Measurements from ENCODE around the gene DCP1B.

Gene DCP1B

GRCh38 chr12:1917172-1918070 is 86.8 kb downstream of the DCP1B start:
- Histone ChIP-seq H3K4me3 (ENCODE audit: low read length in 2 of 2) (peak overlapping the region in 1 of 2 donors; percentile 44), H3K4me1 (ENCODE audit: control insufficient read depth in 2 of 2, insufficient read depth in 2 of 2, low read length in 2 of 2) (peaks cover 2 to 3% of the 10 kb centered on the region in 2 donors), H3K27ac (ENCODE audit: low read depth in 2 of 2, low read length in 2 of 2) (peak overlapping the region; percentile 54 to 64), H3K27me3 (ENCODE audit: control insufficient read depth in 2 of 2, insufficient read depth in 2 of 2, low read length in 2 of 2) (peaks cover 0 to 2% of the 10 kb centered on the region in 2 donors), H3K36me3 (ENCODE audit: control insufficient read depth in 2 of 2, insufficient read depth in 2 of 2, low read length in 2 of 2) (no peaks in the 10 kb centered on the region), H3K9me3 (ENCODE audit: control insufficient read depth in 2 of 2, low read length in 2 of 2) (no peaks in the 10 kb centered on the region), H3K9ac (ENCODE audit: low read depth in 1 of 2, low read length in 2 of 2) (peak overlapping the region in 1 of 2 donors; percentile 34)

- peaks cover 0 to 2% of the 10 kb centered on the region in 2 donors for H3K27me3 ChIP-seq (ENCODE audit: control insufficient read depth in 2 of 2, insufficient read depth in 2 of 2, low read length in 2 of 2)
- no peak overlapping the region for H3K27ac ChIP-seq (ENCODE audit: low read depth in 2 of 2, low read length in 2 of 2)
- H3K9ac ChIP-seq (ENCODE audit: low read depth in 1 of 2, low read length in 2 of 2) = no peak overlapping the region
- peaks cover 2 to 3% of the 10 kb centered on the region in 2 donors for H3K4me1 ChIP-seq (ENCODE audit: control insufficient read depth in 2 of 2, insufficient read depth in 2 of 2, low read length in 2 of 2)
- H3K4me3 ChIP-seq (ENCODE audit: low read length in 2 of 2) = no peak overlapping the region
- no peaks in the 10 kb centered on the region for H3K36me3 ChIP-seq (ENCODE audit: control insufficient read depth in 2 of 2, insufficient read depth in 2 of 2, low read length in 2 of 2)
- H3K9me3 ChIP-seq (ENCODE audit: control insufficient read depth in 2 of 2, low read length in 2 of 2) = no peaks in the 10 kb centered on the region
Measured at GRCh38 chr12:1916371-1917171, 87.7 kb downstream of the DCP1B start.

GRCh38 chr12:1915082-1915968 is 88.9 kb downstream of the DCP1B start:
- Histone ChIP-seq H3K27ac (ENCODE audit: low read depth in 2 of 2, low read length in 2 of 2) (no peak overlapping the region), H3K27me3 (ENCODE audit: control insufficient read depth in 2 of 2, insufficient read depth in 2 of 2, low read length in 2 of 2) (peaks cover 0 to 2% of the 10 kb centered on the region in 2 donors), H3K9ac (ENCODE audit: low read depth in 1 of 2, low read length in 2 of 2) (no peak overlapping the region), H3K4me3 (ENCODE audit: low read length in 2 of 2) (no peak overlapping the region), H3K36me3 (ENCODE audit: control insufficient read depth in 2 of 2, insufficient read depth in 2 of 2, low read length in 2 of 2) (no peaks in the 10 kb centered on the region), H3K4me1 (ENCODE audit: control insufficient read depth in 2 of 2, insufficient read depth in 2 of 2, low read length in 2 of 2) (peaks cover 2 to 3% of the 10 kb centered on the region in 2 donors), H3K9me3 (ENCODE audit: control insufficient read depth in 2 of 2, low read length in 2 of 2) (no peaks in the 10 kb centered on the region)

GRCh38 chr12:1914114-1914911 is 89.9 kb downstream of the DCP1B start:
- Histone ChIP-seq H3K4me1 (ENCODE audit: control insufficient read depth in 2 of 2, insufficient read depth in 2 of 2, low read length in 2 of 2) (peaks cover 2 to 3% of the 10 kb centered on the region in 2 donors), H3K9ac (ENCODE audit: low read depth in 1 of 2, low read length in 2 of 2) (no peak overlapping the region), H3K9me3 (ENCODE audit: control insufficient read depth in 2 of 2, low read length in 2 of 2) (no peaks in the 10 kb centered on the region), H3K27me3 (ENCODE audit: control insufficient read depth in 2 of 2, insufficient read depth in 2 of 2, low read length in 2 of 2) (peaks cover 0 to 2% of the 10 kb centered on the region in 2 donors), H3K27ac (ENCODE audit: low read depth in 2 of 2, low read length in 2 of 2) (no peak overlapping the region), H3K4me3 (ENCODE audit: low read length in 2 of 2) (no peak overlapping the region), H3K36me3 (ENCODE audit: control insufficient read depth in 2 of 2, insufficient read depth in 2 of 2, low read length in 2 of 2) (no peaks in the 10 kb centered on the region)

GRCh38 chr12:1913377-1914113 is 90.7 kb downstream of the DCP1B start:
- no peak overlapping the region for H3K9ac ChIP-seq (ENCODE audit: low read depth in 1 of 2, low read length in 2 of 2)
- H3K4me1 ChIP-seq (ENCODE audit: control insufficient read depth in 2 of 2, insufficient read depth in 2 of 2, low read length in 2 of 2) = peaks cover 0 to 2% of the 10 kb centered on the region in 2 donors
- H3K4me3 ChIP-seq (ENCODE audit: low read length in 2 of 2) = no peak overlapping the region
- no peak overlapping the region for H3K27ac ChIP-seq (ENCODE audit: low read depth in 2 of 2, low read length in 2 of 2)
- H3K27me3 ChIP-seq (ENCODE audit: control insufficient read depth in 2 of 2, insufficient read depth in 2 of 2, low read length in 2 of 2) = peaks cover 0 to 2% of the 10 kb centered on the region in 2 donors
- H3K9me3 ChIP-seq (ENCODE audit: control insufficient read depth in 2 of 2, low read length in 2 of 2) = no peaks in the 10 kb centered on the region
- H3K36me3 ChIP-seq (ENCODE audit: control insufficient read depth in 2 of 2, insufficient read depth in 2 of 2, low read length in 2 of 2) = no peaks in the 10 kb centered on the region

- H3K9me3 ChIP-seq (ENCODE audit: control insufficient read depth in 2 of 2, low read length in 2 of 2) = no peaks in the 10 kb centered on the region
- H3K27ac ChIP-seq (ENCODE audit: low read depth in 2 of 2, low read length in 2 of 2) = no peak overlapping the region
- peaks cover 0 to 2% of the 10 kb centered on the region in 2 donors for H3K27me3 ChIP-seq (ENCODE audit: control insufficient read depth in 2 of 2, insufficient read depth in 2 of 2, low read length in 2 of 2)
- H3K36me3 ChIP-seq (ENCODE audit: control insufficient read depth in 2 of 2, insufficient read depth in 2 of 2, low read length in 2 of 2) = no peaks in the 10 kb centered on the region
- H3K9ac ChIP-seq (ENCODE audit: low read depth in 1 of 2, low read length in 2 of 2) = no peak overlapping the region
- H3K4me3 ChIP-seq (ENCODE audit: low read length in 2 of 2) = no peak overlapping the region
- peaks cover 0 to 6% of the 10 kb centered on the region in 2 donors for H3K4me1 ChIP-seq (ENCODE audit: control insufficient read depth in 2 of 2, insufficient read depth in 2 of 2, low read length in 2 of 2)
Measured at GRCh38 chr12:1912580-1913376, 91.5 kb downstream of the DCP1B start.

- no peaks in the 10 kb centered on the region for H3K9me3 ChIP-seq (ENCODE audit: control insufficient read depth in 2 of 2, low read length in 2 of 2)
- no peak overlapping the region for H3K4me3 ChIP-seq (ENCODE audit: low read length in 2 of 2)
- H3K27me3 ChIP-seq (ENCODE audit: control insufficient read depth in 2 of 2, insufficient read depth in 2 of 2, low read length in 2 of 2) = peaks cover 0 to 2% of the 10 kb centered on the region in 2 donors
- no peaks in the 10 kb centered on the region for H3K36me3 ChIP-seq (ENCODE audit: control insufficient read depth in 2 of 2, insufficient read depth in 2 of 2, low read length in 2 of 2)
- H3K27ac ChIP-seq (ENCODE audit: low read depth in 2 of 2, low read length in 2 of 2) = no peak overlapping the region
- no peak overlapping the region for H3K9ac ChIP-seq (ENCODE audit: low read depth in 1 of 2, low read length in 2 of 2)
- peaks cover 3 to 4% of the 10 kb centered on the region in 2 donors for H3K4me1 ChIP-seq (ENCODE audit: control insufficient read depth in 2 of 2, insufficient read depth in 2 of 2, low read length in 2 of 2)
Measured at GRCh38 chr12:1911598-1912575, 92.4 kb downstream of the DCP1B start.
